ENCODE results near the gene TEX26. TPM values are rescaled to one million over a fixed set of nuclear protein-coding genes. Genes with fewer than 3 reads are reported as not detected.

The TEX26 gene
- total and polyA plus RNA-seq, 4 donors, result 0.08 to 0.31 TPM; not detected in 2

- H3K4me1 ChIP-seq (ENCODE audit: control insufficient read depth in 4 of 4, insufficient read depth in 4 of 4, low read length in 3 of 4), result no peaks in the 10 kb centered on the region
- DNase-seq (ENCODE audit: low spot score), result no peak
- TF ChIP-seq FOXA2 (IDR thresholded peaks at IDR 0.05), result no peak
- no peak for TF ChIP-seq REST (IDR thresholded peaks at IDR 0.05)
- TF ChIP-seq ATF3 (IDR thresholded peaks at IDR 0.05), result no peak
- TF ChIP-seq EGR1 (IDR thresholded peaks at IDR 0.05; ENCODE audit: low read depth in 2 of 2), result no peak
- no peak for TF ChIP-seq HNF4G (IDR thresholded peaks at IDR 0.05)
- WGBS, result 58% methylated on average over 2 of the region's 2 CpGs
- H3K36me3 ChIP-seq (ENCODE audit: control insufficient read depth in 4 of 4, insufficient read depth in 3 of 4, low read depth in 1 of 4, low read length in 3 of 4), result no peaks in the 10 kb centered on the region
- H3K27ac ChIP-seq (ENCODE audit: low read depth in 1 of 2, low read length in 2 of 2), result no peak overlapping the region
- peaks cover 0 to 2% (median under 1%) of the 10 kb centered on the region in 4 donors for H3K27me3 ChIP-seq (ENCODE audit: control insufficient read depth in 4 of 4, insufficient read depth in 4 of 4, low read length in 3 of 4)
- H3K4me3 ChIP-seq (ENCODE audit: low read depth in 1 of 3, low read length in 3 of 3), result no peak overlapping the region
- H3K9me3 ChIP-seq (ENCODE audit: control insufficient read depth in 4 of 4, low read length in 3 of 4), result no peaks in the 10 kb centered on the region
- H3K9ac ChIP-seq (ENCODE audit: low read depth in 1 of 2, low read length in 2 of 2), result no peak overlapping the region
Measured at GRCh38 chr13:30968846-30969245, 36.4 kb downstream of the TEX26 start.

- Histone ChIP-seq H3K9me3 (ENCODE audit: control insufficient read depth in 4 of 4, low read length in 3 of 4) (no peaks in the 10 kb centered on the region), H3K4me3 (ENCODE audit: low read depth in 1 of 3, low read length in 3 of 3) (no peak overlapping the region), H3K9ac (ENCODE audit: low read depth in 1 of 2, low read length in 2 of 2) (no peak overlapping the region), H3K4me1 (ENCODE audit: control insufficient read depth in 4 of 4, insufficient read depth in 4 of 4, low read length in 3 of 4) (no peaks in the 10 kb centered on the region), H3K27me3 (ENCODE audit: control insufficient read depth in 4 of 4, insufficient read depth in 4 of 4, low read length in 3 of 4) (peaks cover 0 to 2% (median 0%) of the 10 kb centered on the region in 4 donors), H3K27ac (ENCODE audit: low read depth in 1 of 2, low read length in 2 of 2) (no peak overlapping the region), H3K36me3 (ENCODE audit: control insufficient read depth in 4 of 4, insufficient read depth in 3 of 4, low read depth in 1 of 4, low read length in 3 of 4) (no peaks in the 10 kb centered on the region)
- DNase-seq (ENCODE audit: low spot score), result no peak
- WGBS, result 73% methylated on average over 2 of the region's 2 CpGs
- no peak for TF ChIP-seq REST (IDR thresholded peaks at IDR 0.05)
- no peak for TF ChIP-seq MAX (IDR thresholded peaks at IDR 0.05)
- no peak for TF ChIP-seq HNF4A (conservative IDR thresholded peaks at IDR 0.05)
Measured at GRCh38 chr13:30971575-30971974, 39.1 kb downstream of the TEX26 start.

GRCh38 chr13:30972888-30973377, 40.5 kb downstream of the TEX26 start:
- Histone ChIP-seq H3K9me3 (ENCODE audit: control insufficient read depth in 4 of 4, low read length in 3 of 4) (no peaks in the 10 kb centered on the region), H3K9ac (ENCODE audit: low read depth in 1 of 2, low read length in 2 of 2) (no peak overlapping the region), H3K4me1 (ENCODE audit: control insufficient read depth in 4 of 4, insufficient read depth in 4 of 4, low read length in 3 of 4) (no peaks in the 10 kb centered on the region), H3K4me3 (ENCODE audit: low read depth in 1 of 3, low read length in 3 of 3) (no peak overlapping the region), H3K27ac (ENCODE audit: low read depth in 1 of 2, low read length in 2 of 2) (no peak overlapping the region), H3K27me3 (ENCODE audit: control insufficient read depth in 4 of 4, insufficient read depth in 4 of 4, low read length in 3 of 4) (peaks cover 0 to 7% (median 0%) of the 10 kb centered on the region in 4 donors), H3K36me3 (ENCODE audit: control insufficient read depth in 4 of 4, insufficient read depth in 3 of 4, low read depth in 1 of 4, low read length in 3 of 4) (no peaks in the 10 kb centered on the region)
- DNase-seq (ENCODE audit: low spot score), result no peak
- WGBS, result 7% methylated on average over 1 of the region's 1 CpG
- no peak for TF ChIP-seq CTCF (IDR thresholded peaks at IDR 0.05; ENCODE audit: low read depth, low read length, missing input control)
- no peak for TF ChIP-seq TAF1 (conservative IDR thresholded peaks at IDR 0.05)
- TF ChIP-seq MAX (IDR thresholded peaks at IDR 0.05), result no peak
- TF ChIP-seq ATF3 (IDR thresholded peaks at IDR 0.05), result no peak
- no peak for TF ChIP-seq ZBTB33 (IDR thresholded peaks at IDR 0.05)
- TF ChIP-seq GABPA (IDR thresholded peaks at IDR 0.05 in 1 of 2, conservative IDR thresholded peaks at IDR 0.05 in 1 of 2), result no peak
- no peak for TF ChIP-seq JUND (IDR thresholded peaks at IDR 0.05)
- TF ChIP-seq FOXA1 (IDR thresholded peaks at IDR 0.05), result no peak
- no peak for TF ChIP-seq RAD21 (IDR thresholded peaks at IDR 0.05)
- TF ChIP-seq SP1 (IDR thresholded peaks at IDR 0.05), result no peak

Measured in liver (tissue), 9 donors.